Measurements from ENCODE around the gene NPB.

GRCh38 chr17:81915331-81915730 lies 13.3 kb downstream of the NPB start:
- no peak for TF ChIP-seq CTCF (IDR thresholded peaks at IDR 0.05)
- TF ChIP-seq POLR2A (IDR thresholded peaks at IDR 0.05) = no peak
- no peak for TF ChIP-seq EP300 (IDR thresholded peaks at IDR 0.05; ENCODE audit: low read depth)

Data from transverse colon (tissue), 3 donors.